Effector memory CD4-positive, alpha-beta T cell (primary cell): Measurements from ENCODE around the gene SATB2.

Source experiments
- DNase-seq, 3 donors: peaks; one replicate each; pipeline ENCODE4 v3.0.0-alpha.2; 2020
- H3K27ac ChIP-seq: 2 replicates; pipeline ENCODE4 v1.7.0; 2013; ENCODE audit warnings: mild to moderate bottlenecking, low read length, moderate library complexity; ENCODE audit not compliant: insufficient read depth, poor library complexity, severe bottlenecking
- H3K27me3 ChIP-seq: replicated peaks from 2 replicates; pipeline ENCODE4 v1.7.0; 2013; ENCODE audit warnings: mild to moderate bottlenecking, low read length; ENCODE audit not compliant: insufficient read depth, control insufficient read depth, poor library complexity, severe bottlenecking
- H3K36me3 ChIP-seq: 2 replicates; pipeline ENCODE4 v1.7.0; 2013; ENCODE audit warnings: mild to moderate bottlenecking, low read length, moderate library complexity; ENCODE audit not compliant: control insufficient read depth, insufficient read depth
- H3K4me1 ChIP-seq: 2 replicates; pipeline ENCODE4 v1.7.0; 2013; ENCODE audit warnings: low read length, mild to moderate bottlenecking; ENCODE audit not compliant: control insufficient read depth, insufficient read depth, poor library complexity, severe bottlenecking
- H3K4me3 ChIP-seq: 2 replicates; pipeline ENCODE4 v1.7.0; 2013; ENCODE audit warnings: low read length, low read depth, mild to moderate bottlenecking; ENCODE audit not compliant: insufficient read depth, poor library complexity, severe bottlenecking
- H3K9me3 ChIP-seq: 2 replicates; pipeline ENCODE4 v1.7.0; 2013; ENCODE audit warnings: mild to moderate bottlenecking, low read length, moderate library complexity; ENCODE audit not compliant: control insufficient read depth

Gene SATB2

DNA sequence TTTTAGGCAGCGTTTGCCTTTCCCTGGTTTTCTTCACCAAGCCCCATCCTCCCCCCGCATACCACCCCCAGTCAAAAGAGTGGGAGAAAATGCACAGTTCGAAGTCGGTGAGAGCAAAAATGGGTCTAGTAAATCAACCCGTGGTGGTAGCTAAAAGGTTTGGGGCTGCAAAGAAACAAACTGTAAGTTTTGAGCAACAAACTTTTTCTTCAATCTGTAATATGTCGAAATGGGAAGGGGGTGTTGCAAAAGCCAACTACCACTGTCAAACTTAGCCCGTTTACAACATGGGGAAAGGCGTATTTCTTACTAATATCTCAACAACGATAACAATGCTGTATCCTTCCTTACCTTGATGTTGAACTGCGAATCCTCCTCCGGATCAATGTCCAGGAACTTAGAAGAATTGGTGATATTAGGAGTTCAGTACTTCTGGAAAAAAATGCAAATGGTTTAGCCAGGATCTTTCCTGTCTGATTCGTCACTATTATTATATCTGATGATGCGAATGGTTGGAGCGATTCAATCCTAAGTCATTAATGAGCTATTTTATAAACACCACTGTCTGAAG, 2.4 kb upstream of the SATB2 start:
- Histone ChIP-seq H3K27me3 (peaks cover 79% of the 10 kb centered on the region), H3K9me3 (no peaks in the 10 kb centered on the region), H3K4me3 (peak overlapping the region; percentile 92), H3K36me3 (no peaks in the 10 kb centered on the region), H3K4me1 (peaks cover 49% of the 10 kb centered on the region), H3K27ac (no peak overlapping the region)
- DNase-seq: no peak

DNA sequence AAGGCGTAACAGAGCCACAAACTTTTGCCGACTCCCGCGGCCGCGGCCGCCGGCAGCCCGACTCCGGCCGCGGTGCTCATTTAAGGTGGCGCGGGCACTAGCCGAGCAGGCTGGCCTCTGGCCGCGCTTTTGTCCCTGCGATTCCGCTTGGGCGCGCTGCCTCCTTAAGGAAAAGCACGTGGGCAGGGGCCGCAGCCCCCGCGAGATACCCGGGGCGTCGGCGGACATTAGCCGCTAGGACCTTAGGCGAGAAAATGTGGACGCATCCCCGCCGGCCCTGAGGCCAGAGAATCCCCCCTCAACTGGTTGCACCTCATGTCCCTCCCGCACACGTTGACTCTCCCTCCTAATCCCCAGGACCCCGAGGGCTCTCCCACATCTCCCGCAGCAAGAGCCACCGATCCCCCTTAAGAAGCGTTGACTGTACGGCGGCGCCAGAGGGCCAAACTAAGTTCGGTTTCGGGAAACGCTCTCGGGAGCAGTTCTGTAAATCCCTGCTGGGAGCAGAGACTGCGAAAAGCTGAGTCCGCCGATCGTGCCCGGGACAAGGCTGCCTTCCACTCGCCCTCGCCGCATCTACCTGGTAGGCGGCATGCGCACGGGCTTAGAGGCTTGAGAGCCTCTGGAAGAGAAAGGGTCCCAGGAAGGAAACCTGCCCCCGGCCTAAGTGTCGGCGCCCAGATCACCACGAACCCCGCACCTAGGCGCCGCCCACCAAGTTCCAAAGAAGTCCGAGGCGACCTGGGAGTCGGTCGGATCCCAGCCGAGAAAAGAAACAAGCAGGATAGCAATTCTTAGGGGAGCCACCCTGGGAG, 1.8 kb upstream of the SATB2 start:
- peak overlapping the region; percentile 92 for H3K4me3 ChIP-seq
- H3K36me3 ChIP-seq: no peaks in the 10 kb centered on the region
- H3K9me3 ChIP-seq: no peaks in the 10 kb centered on the region
- peaks cover 49% of the 10 kb centered on the region for H3K4me1 ChIP-seq
- no peak overlapping the region for H3K27ac ChIP-seq
- peak in 1 of 3 donors; percentile 31 for DNase-seq
- peaks cover 79% of the 10 kb centered on the region for H3K27me3 ChIP-seq

DNA sequence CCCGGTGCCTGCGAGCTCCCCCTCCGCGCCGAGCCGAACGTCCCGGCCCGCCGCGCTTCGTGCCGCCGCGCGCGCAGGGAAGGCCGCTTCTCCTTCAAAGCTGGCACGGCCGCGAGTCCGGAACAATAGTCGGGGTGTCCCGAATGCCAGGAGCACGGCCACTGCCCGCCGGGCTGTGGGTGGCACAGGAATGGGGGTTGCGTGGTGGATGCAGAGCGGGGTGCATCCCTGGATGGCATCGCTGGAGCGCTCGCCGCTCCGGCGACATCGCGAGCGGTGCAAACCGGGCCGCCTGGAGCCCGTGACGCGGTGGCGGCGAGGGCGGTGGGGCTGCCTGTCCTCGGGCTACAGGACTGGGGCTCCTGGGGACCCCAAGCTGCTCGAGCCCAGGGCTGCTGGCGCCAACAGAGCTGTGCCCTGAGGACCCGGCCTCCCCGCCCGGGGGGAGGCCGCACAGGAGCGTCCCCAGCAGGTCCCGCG, 1.1 kb upstream of the SATB2 start:
- DNase-seq: no peak
- Histone ChIP-seq H3K36me3 (no peaks in the 10 kb centered on the region), H3K27me3 (peaks cover 78% of the 10 kb centered on the region), H3K4me3 (peak overlapping the region; percentile 92), H3K9me3 (no peaks in the 10 kb centered on the region), H3K4me1 (peaks cover 43% of the 10 kb centered on the region), H3K27ac (no peak overlapping the region)

DNA sequence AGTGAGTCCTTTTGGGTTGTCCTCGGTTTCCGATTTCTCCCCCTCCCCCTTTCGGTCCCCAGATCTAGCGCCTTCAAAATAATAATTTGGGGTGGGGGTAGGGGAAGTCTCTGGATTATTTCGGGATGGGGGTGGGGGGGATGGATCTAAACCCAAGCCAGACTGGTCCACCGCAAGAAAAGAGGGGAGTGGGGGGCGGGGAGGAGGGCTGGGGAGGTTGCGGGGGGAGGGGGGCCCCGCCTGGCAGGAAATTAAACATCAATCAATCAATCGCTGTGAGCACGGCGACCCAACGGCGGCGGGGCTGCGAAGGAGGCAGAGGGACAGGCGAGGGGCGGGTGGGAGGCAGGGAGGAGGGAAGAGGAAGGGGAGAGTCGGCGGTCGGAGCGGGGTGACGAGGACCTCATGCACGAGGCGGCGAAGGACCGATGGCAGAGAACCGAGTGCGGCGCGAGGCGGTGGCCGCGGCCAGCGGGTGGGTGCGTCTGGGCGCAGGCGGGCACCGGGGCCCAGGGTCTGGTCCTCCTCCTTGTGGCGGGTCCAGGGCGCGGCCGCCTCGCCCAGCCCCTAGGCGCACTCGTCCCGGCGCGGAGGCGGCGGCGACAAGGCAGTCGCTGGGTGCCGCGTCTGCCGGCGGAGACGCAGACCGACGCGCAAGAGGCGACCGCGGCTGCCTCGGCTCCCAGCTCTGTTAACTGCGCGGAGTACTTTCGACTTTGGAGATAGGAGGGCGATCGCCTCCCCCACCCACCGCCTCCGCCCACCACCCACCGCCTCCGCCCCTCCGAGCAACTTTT, 468 bp upstream of the SATB2 start:
- Histone ChIP-seq H3K27ac (no peak overlapping the region), H3K27me3 (peaks cover 76% of the 10 kb centered on the region), H3K4me3 (peak overlapping the region; percentile 92), H3K36me3 (no peaks in the 10 kb centered on the region), H3K9me3 (no peaks in the 10 kb centered on the region), H3K4me1 (peaks cover 36% of the 10 kb centered on the region)
- no peak for DNase-seq

DNA sequence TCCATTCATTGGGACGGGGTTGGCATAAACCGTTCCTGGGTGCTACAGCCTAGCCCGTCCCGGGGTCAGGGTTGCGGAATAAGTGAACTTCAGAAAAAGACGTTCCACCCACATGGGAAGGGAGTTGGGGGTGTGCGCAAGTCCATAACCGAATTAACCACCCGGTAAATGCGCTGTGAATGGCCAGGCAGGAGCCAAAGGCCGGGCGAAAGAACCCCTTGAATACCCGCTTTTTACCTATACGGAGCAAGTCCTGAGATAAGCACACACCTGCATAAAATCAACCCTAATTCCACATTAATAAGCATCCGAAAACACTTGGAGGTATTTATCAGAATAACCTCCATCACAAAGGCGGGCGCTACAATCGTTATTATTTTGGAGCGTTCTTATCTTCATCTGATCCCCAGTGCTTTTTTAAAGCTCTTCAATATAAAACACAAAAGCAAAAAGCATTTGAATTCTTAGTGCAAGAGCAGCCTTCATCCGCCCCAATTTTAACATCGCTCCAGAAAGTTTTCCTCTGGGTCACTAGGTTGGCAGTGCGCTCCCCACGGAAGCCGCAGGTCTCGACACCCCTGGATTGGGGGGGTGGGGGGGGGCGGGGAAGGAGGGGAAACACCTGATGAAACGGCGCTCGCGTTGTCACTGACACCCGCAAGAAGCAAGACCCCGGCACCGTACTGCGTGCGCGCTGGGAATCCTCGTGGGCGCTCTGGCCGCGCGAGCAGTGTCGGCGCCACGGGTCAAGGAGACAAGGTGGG, 1.2 kb downstream of the SATB2 start:
- H3K36me3 ChIP-seq: no peaks in the 10 kb centered on the region
- no peak overlapping the region for H3K4me3 ChIP-seq
- no peak overlapping the region for H3K27ac ChIP-seq
- DNase-seq: no peak
- peaks cover 24% of the 10 kb centered on the region for H3K4me1 ChIP-seq
- peaks cover 64% of the 10 kb centered on the region for H3K27me3 ChIP-seq
- H3K9me3 ChIP-seq: no peaks in the 10 kb centered on the region

DNA sequence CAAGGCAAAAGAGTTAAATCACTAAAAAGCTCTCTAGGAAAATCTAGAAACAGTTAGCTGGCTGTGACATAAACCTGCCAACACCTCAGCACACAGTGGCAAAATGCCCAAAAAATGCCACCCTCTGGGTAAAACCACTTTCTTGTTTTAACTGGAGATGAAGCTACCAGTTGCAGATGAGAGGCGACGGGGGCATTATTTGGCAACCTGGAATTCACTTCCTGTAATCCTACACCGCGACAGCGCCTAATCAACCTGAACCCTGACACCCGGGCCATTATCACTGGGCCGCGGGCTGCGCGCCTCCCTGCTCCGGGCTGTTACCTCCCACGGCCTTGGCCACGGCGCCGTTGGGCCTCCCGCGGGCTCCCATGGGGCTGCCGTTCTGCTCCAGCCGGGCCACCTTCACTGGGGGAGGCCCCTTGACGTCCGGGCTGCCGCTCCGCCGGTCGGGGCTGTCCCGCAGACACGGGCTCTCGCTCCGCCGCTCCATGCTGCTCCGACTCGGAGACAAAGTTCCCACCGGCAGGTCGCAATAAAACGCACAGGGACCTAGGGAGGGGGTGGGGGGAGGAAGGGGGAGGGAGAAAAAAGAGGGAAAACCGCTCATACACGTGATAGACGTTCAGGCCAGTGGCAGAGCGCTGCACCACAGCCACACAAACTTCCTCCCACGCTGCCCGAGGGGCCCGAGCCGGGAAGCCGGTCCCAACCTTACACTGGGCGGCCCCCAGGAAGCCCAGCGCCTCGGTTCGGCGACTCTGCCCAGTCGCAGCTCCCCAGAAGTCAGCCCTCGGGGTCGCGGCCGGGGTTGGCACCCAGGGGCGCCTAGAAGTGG, 2.0 kb downstream of the SATB2 start:
- no peak for DNase-seq
- Histone ChIP-seq H3K36me3 (no peaks in the 10 kb centered on the region), H3K4me3 (no peak overlapping the region), H3K27me3 (peaks cover 61% of the 10 kb centered on the region), H3K27ac (no peak overlapping the region), H3K4me1 (peaks cover 24% of the 10 kb centered on the region), H3K9me3 (no peaks in the 10 kb centered on the region)

DNA sequence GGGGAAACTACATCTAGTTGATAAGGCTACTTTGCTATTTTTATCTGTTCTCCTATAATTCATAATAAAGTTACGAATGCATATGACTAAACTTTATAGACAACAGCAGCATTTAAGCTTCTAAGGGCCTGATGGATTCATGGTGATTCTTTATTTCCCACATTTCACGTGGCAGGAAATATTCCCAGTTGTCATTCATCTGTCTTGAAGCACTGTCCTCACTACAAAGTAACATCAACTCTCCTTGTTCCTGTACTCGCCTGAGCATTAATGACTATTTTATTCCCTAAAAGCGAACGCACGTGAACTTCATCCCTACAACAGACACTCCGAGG, 2.6 kb downstream of the SATB2 start:
- Histone ChIP-seq H3K27ac (no peak overlapping the region), H3K36me3 (no peaks in the 10 kb centered on the region), H3K4me3 (no peak overlapping the region), H3K4me1 (peaks cover 24% of the 10 kb centered on the region), H3K9me3 (no peaks in the 10 kb centered on the region), H3K27me3 (peaks cover 57% of the 10 kb centered on the region)
- DNase-seq: no peak

DNA sequence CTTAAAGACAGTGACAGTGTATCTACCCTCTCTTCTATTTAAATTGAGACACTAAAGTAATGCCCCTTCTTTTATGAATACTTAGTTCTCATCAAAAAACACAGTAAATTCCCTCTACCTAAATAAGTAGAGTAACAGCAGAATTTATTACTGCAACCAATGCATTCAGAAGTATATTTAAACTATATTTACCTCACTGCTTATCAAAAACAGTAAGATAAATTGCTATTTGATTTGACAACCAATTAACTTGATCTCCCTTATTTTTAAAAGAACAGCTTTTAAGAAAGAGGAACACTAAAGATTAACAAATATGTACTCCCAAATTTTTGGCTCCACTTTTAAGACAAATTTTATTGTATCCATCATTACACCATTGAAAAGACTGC, 4.8 kb downstream of the SATB2 start:
- Histone ChIP-seq H3K36me3 (no peaks in the 10 kb centered on the region), H3K4me1 (peaks cover 18% of the 10 kb centered on the region), H3K9me3 (no peaks in the 10 kb centered on the region), H3K4me3 (no peak overlapping the region), H3K27ac (no peak overlapping the region), H3K27me3 (peaks cover 56% of the 10 kb centered on the region)
- no peak for DNase-seq
